GM19193 (cell line): ENCODE results near the gene EFHB.

Experiments
- POLR2A ChIP-seq: IDR thresholded peaks from 4 replicates; pipeline ENCODE4 v1.6.1; 2011; ENCODE audit not compliant: insufficient read depth, insufficient read length; ENCODE audit errors: extremely low read depth

EFHB gene

GRCh38 chr3:19940643-19941042 lies 6.6 kb upstream of the EFHB start:
- TF ChIP-seq POLR2A, result no peak

GRCh38 chr3:19938295-19938627 lies 4.2 kb upstream of the EFHB start:
- TF ChIP-seq POLR2A, result no peak

- no peak for TF ChIP-seq POLR2A
Measured at GRCh38 chr3:19937459-19938294, 3.7 kb upstream of the EFHB start.

GRCh38 chr3:19932422-19932821 lies 1.6 kb downstream of the EFHB start:
- no peak for TF ChIP-seq POLR2A

GRCh38 chr3:19931767-19932188 lies 2.2 kb downstream of the EFHB start:
- no peak for TF ChIP-seq POLR2A

- no peak for TF ChIP-seq POLR2A
Measured at GRCh38 chr3:19931180-19931692, 2.8 kb downstream of the EFHB start.

- no peak for TF ChIP-seq POLR2A
Measured at GRCh38 chr3:19920401-19921080, 13.5 kb downstream of the EFHB start.

- TF ChIP-seq POLR2A, result no peak
Measured at GRCh38 chr3:19917167-19917566, 16.9 kb downstream of the EFHB start.

- TF ChIP-seq POLR2A, result no peak
Measured at GRCh38 chr3:19911452-19911851, 22.6 kb downstream of the EFHB start.

GRCh38 chr3:19907523-19907922 lies 26.5 kb downstream of the EFHB start:
- no peak for TF ChIP-seq POLR2A

GRCh38 chr3:19903649-19904048 lies 30.4 kb downstream of the EFHB start:
- no peak for TF ChIP-seq POLR2A

GRCh38 chr3:19901918-19902317 lies 32.1 kb downstream of the EFHB start:
- no peak for TF ChIP-seq POLR2A

- TF ChIP-seq POLR2A, result no peak
Measured at GRCh38 chr3:19901337-19901736, 32.7 kb downstream of the EFHB start.

- TF ChIP-seq POLR2A, result no peak
Measured at GRCh38 chr3:19899264-19899663, 34.8 kb downstream of the EFHB start.

GRCh38 chr3:19898721-19899120 lies 35.3 kb downstream of the EFHB start:
- no peak for TF ChIP-seq POLR2A

GRCh38 chr3:19891740-19892139 lies 42.3 kb downstream of the EFHB start:
- no peak for TF ChIP-seq POLR2A
